PC-3 (cell line): ENCODE data around the gene LAMC2.

Experiments
- EZH2 ChIP-seq: fragments of 300-600 bp; sonication (generic); IDR thresholded peaks from one replicate; pipeline ENCODE4 v1.6.1; 2017; ENCODE audit warnings: antibody characterized with exemption, mild to moderate bottlenecking, low read length; ENCODE audit not compliant: unreplicated experiment
- EZH2phosphoT487 ChIP-seq: fragments of 300-600 bp; sonication (generic); IDR thresholded peaks from 2 replicates; pipeline ENCODE4 v1.6.1; 2018; ENCODE audit warnings: mild to moderate bottlenecking, antibody characterized with exemption, low read length, borderline replicate concordance
- TF ChIP-seq, protein P1 (sequence below): fragments of 300-600 bp; sonication (generic); conservative IDR thresholded peaks from 2 replicates; pipeline ENCODE4 v1.5.1; 2017; ENCODE audit warnings: antibody characterized with exemption, low read depth, mild to moderate bottlenecking, low read length

GRCh38 chr1:183282101-183282855 is 96.2 kb downstream of the LAMC2 start:
- TF ChIP-seq, protein P1, sequence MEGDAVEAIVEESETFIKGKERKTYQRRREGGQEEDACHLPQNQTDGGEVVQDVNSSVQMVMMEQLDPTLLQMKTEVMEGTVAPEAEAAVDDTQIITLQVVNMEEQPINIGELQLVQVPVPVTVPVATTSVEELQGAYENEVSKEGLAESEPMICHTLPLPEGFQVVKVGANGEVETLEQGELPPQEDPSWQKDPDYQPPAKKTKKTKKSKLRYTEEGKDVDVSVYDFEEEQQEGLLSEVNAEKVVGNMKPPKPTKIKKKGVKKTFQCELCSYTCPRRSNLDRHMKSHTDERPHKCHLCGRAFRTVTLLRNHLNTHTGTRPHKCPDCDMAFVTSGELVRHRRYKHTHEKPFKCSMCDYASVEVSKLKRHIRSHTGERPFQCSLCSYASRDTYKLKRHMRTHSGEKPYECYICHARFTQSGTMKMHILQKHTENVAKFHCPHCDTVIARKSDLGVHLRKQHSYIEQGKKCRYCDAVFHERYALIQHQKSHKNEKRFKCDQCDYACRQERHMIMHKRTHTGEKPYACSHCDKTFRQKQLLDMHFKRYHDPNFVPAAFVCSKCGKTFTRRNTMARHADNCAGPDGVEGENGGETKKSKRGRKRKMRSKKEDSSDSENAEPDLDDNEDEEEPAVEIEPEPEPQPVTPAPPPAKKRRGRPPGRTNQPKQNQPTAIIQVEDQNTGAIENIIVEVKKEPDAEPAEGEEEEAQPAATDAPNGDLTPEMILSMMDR = no peak
- no peak for TF ChIP-seq EZH2
- no peak for TF ChIP-seq EZH2phosphoT487
